Measurements from ENCODE around the gene DERL3. TPM values are rescaled to one million over a fixed set of nuclear protein-coding genes. Genes with fewer than 3 reads are reported as not detected.

Gene DERL3
- total and polyA plus RNA-seq, 10 donors = 10.2 to 62.8 (median 22.4) TPM

- H3K4me1 ChIP-seq = peaks cover 0 to 43% (median 15%) of the 10 kb centered on the region in 6 donors
- no peaks in the 10 kb centered on the region for H3K9me3 ChIP-seq
- TF ChIP-seq POLR2A (IDR thresholded peaks at IDR 0.05) (no peak), POLR2AphosphoS5 (IDR thresholded peaks at IDR 0.05) (no peak), CTCF (IDR thresholded peaks at IDR 0.05 in 8 of 11, conservative IDR thresholded peaks at IDR 0.05 in 3 of 11) (no peak)
- DNase-seq = peak; percentile 54
- H3K4me3 ChIP-seq = no peak overlapping the region
- WGBS, 5 donors = 90 to 96% (median 94%) methylated on average over 10 to 13 of the region's 13 CpGs
- no peak overlapping the region for H3K27ac ChIP-seq
- no peaks in the 10 kb centered on the region for H3K27me3 ChIP-seq (replicated peaks in 1 of 7)
- H3K36me3 ChIP-seq = peaks cover 0 to 100% (median 91%) of the 10 kb centered on the region in 6 donors
- intact Hi-C loops (cut with DNase I; ENCODE audit: low total_unique reads) = no loop called here
These were observed 14.1 kb downstream of the DERL3 start for GRCh38 chr22:23824476-23825245.

DNA sequence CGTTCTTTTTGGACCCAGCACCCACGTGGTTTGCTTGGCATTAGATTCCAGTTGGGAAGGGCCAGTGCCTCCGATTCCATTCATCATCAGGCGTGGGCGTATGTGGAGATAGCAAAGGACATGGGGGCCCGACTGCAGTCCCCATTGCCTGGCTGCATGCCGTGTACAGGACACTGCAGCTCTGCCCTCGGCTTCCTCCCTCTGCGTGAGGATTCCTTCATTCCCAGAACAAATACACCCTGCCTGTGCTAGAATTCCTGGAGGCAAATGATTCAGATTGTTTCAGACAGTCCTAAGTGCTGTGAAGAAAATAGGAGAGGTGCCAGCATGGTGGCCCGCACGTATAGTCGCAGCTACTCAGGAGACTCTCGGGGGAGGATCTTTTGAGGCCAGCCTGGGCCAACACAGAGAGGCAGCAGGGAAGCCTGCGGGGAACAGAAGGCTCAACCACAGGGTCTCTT lies 15.4 kb downstream of the DERL3 start:
- 85 to 95% (median 93%) methylated on average over 7 to 14 of the region's 14 CpGs for WGBS, 5 donors

GRCh38 chr22:23822101-23822671 lies 16.6 kb downstream of the DERL3 start:
- H3K9me3 ChIP-seq = no peaks in the 10 kb centered on the region
- WGBS, 5 donors = 73 to 90% (median 76%) methylated on average over 4 to 6 of the region's 6 CpGs
- TF ChIP-seq POLR2AphosphoS5 (IDR thresholded peaks at IDR 0.05) = peak in 1 of 3 donors; percentile 33
- no peak for TF ChIP-seq POLR2A (IDR thresholded peaks at IDR 0.05)
- H3K27ac ChIP-seq = peak overlapping the region in 1 of 8 donors; percentile 71
- DNase-seq = peak; percentile 66
- no peaks in the 10 kb centered on the region for H3K27me3 ChIP-seq (replicated peaks in 1 of 7)
- H3K4me3 ChIP-seq = no peak overlapping the region
- H3K36me3 ChIP-seq = peaks cover 0 to 100% (median 91%) of the 10 kb centered on the region in 6 donors
- intact Hi-C loops (cut with DNase I; ENCODE audit: low total_unique reads) = no loop called here
- H3K4me1 ChIP-seq = peaks cover 5 to 49% (median 27%) of the 10 kb centered on the region in 6 donors

More for the DNA sequence above, 15.4 kb downstream of the DERL3 start:
- H3K27ac ChIP-seq = no peak overlapping the region
- DNase-seq = peak; percentile 31
- peaks cover 0 to 100% (median 91%) of the 10 kb centered on the region in 6 donors for H3K36me3 ChIP-seq
- intact Hi-C loops (cut with DNase I; ENCODE audit: low total_unique reads) = no loop called here
- no peaks in the 10 kb centered on the region for H3K9me3 ChIP-seq
- TF ChIP-seq CTCF (IDR thresholded peaks at IDR 0.05 in 8 of 11, conservative IDR thresholded peaks at IDR 0.05 in 3 of 11) (no peak), POLR2AphosphoS5 (IDR thresholded peaks at IDR 0.05) (no peak), POLR2A (IDR thresholded peaks at IDR 0.05) (no peak)
- H3K4me3 ChIP-seq = no peak overlapping the region
- no peaks in the 10 kb centered on the region for H3K27me3 ChIP-seq (replicated peaks in 1 of 7)
- peaks cover 5 to 43% (median 24%) of the 10 kb centered on the region in 6 donors for H3K4me1 ChIP-seq

DNA sequence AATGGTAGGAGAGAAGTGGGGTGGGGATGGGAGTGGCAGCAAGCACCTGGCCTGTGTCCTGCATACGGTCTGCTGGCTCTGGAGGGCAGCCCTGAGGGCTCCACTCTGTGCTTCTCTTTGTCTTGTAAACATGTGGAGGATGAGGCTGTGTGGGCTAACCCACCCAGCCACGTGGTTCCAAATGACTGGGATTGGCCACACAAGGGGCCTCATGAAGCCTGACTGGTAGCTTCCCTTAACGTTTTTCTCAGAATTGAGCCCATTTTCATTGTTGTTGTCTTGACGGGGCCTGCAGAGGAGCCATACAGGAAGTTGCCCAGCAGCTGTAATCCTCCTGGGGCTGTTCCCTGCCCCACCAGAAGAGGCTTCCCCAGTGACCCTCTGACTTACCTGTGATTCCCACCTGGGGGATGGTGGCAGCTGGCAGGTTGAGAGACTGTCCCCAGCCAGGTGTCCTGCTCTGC lies 18.0 kb downstream of the DERL3 start:
- TF ChIP-seq POLR2A (IDR thresholded peaks at IDR 0.05) = no peak
- peak in 2 of 3 donors; percentile 4 to 35 for TF ChIP-seq POLR2AphosphoS5 (IDR thresholded peaks at IDR 0.05)
- WGBS, 5 donors = 30 to 49% (median 37%) methylated on average over 3 to 4 of the region's 4 CpGs
- intact Hi-C loops (cut with DNase I; ENCODE audit: low total_unique reads) = no loop called here
- peak; percentile 80 for DNase-seq
- H3K4me1 ChIP-seq = peaks cover 5 to 45% (median 27%) of the 10 kb centered on the region in 6 donors
- H3K9me3 ChIP-seq = no peaks in the 10 kb centered on the region
- H3K36me3 ChIP-seq = peaks cover 4 to 100% (median 91%) of the 10 kb centered on the region in 6 donors
- peak overlapping the region in 4 of 8 donors; percentile 36 to 71 (median 38) for H3K27ac ChIP-seq
- H3K27me3 ChIP-seq (replicated peaks in 1 of 7) = no peaks in the 10 kb centered on the region
- H3K4me3 ChIP-seq = no peak overlapping the region
